NCI-H82 treated with DMSO at 0.1 percent for 48 hours (cell line): ENCODE data around the gene KCTD7.
"Not testable (repeated sequence)": the region's sequence is repeated elsewhere in the genome, so short reads cannot be mapped to it uniquely, and the experiment has no call there.

Source experiments
- DNase-seq: peaks from one replicate; lab custom pipeline; 2025; ENCODE audit not compliant: unreplicated experiment; lab: John Stamatoyannopoulos, UW

The KCTD7 gene

GRCh38 chr7:66653719-66654274 lies 25.1 kb downstream of the KCTD7 start:
- DNase-seq = not testable (repeated sequence)

DNA sequence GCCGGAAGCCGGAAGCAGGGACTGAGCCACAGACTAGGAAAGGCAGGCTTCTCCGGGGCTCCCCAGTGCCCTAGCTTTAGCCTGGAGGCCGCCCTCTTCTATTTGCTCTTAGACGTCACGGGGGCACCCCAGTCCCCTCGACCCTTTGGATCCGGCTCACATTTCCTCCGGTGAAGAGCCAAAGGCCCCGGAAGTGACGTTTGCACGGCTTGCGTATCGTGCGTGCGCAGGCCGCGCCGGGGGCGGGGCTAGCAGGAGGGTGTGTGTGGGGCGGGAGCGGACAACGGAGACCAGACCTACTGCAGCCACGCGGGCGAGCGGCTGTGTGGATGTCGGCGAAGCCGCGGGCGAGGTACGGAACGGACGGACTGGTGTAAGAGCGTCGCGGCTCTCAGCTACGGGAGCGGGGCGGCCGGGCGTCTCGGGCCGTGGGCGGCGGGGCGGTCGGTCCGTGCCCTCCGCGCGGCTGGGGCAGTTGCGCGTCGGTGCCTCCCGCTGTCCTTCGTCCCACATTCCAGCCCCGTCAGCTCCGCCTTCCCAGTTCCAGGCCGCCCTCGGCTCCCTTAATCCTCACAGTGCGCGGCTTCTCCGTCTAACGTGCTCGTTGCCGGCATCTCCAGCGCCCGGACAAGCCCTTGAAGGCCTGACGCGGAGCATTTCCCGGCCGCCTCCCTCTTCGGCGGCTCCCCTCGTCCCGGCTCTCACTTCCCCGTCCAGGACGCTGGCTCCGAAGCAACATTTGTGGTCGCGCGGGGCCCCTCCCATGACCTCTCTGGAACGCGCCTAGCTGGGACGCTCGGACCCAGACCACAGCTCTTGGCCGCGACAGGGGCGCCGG lies 25.8 kb downstream of the KCTD7 start:
- peak; percentile 68 for DNase-seq

GRCh38 chr7:66655113-66655806 lies 26.6 kb downstream of the KCTD7 start:
- DNase-seq = not testable (repeated sequence)

DNA sequence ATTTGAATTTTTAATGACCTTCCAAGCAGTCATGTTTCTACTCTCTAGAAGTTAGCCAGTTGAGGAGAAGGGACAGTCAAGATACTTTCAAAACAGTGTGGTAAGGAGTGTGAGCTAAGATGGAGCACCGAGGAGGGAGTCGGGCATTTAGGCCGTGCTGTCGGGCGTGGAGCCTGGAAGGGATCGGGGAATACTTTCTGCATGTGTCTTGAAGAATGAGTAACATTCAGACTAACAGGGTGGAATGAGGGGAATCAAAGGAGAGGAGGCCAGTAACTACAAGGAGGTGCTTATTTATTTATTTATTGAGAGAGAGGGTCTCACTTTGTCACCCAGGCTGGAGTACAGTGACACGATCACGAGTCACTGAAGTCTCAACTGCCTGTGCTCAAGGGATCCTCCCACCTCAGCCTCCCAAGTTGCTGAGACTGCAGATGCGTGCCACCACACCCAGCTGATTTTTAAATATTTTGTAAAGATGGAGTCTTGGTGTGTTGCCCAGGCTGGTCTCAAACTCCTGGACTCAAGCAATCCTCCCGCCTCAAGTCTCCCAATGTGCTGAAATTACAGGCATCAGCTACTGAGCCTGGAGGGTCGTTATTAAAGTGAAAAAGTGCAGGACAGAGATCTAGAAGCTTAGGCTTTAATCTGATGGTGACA lies 27.3 kb downstream of the KCTD7 start:
- DNase-seq = not testable (repeated sequence)

- DNase-seq = no peak
Measured at GRCh38 chr7:66657798-66658197, 29.1 kb downstream of the KCTD7 start.

- DNase-seq = no peak
Measured at GRCh38 chr7:66662646-66663264, 34.1 kb downstream of the KCTD7 start.

DNA sequence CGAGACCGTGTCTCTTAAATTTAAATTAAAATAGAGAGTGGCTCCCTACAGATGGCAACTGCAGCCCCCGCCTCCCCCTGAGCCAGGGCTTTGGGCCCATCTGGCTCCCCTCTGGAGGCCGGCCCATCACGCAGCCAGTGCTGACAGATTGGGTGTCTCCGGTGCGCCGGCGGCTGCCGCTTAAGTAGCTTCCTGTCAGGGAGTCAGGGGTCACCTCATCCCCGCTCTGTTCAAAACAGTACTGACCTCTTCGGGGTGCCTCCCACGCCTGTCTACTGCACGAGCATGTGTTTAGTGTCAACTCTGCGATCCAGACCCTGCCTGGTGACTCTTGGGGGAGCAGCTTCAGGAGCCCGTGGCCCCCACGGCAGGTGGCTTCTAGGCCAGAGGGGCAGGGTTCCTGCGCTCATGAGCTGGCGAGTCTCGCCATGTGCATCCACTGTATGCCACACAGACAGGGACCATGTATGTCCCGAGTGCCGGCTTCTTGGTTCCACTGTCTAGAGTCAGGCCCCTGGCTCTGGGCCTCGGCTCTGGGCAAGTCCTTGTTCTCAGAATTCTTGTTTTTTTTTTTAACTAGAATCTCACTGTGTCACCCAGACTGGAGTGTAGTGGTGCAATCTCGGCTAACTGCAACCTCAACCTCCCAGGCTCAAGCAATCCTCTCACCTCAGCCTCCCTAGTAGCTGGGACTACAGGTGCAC lies 36.1 kb downstream of the KCTD7 start:
- DNase-seq = peak; percentile 73

GRCh38 chr7:66666313-66666952 lies 37.8 kb downstream of the KCTD7 start:
- no peak for DNase-seq

DNA sequence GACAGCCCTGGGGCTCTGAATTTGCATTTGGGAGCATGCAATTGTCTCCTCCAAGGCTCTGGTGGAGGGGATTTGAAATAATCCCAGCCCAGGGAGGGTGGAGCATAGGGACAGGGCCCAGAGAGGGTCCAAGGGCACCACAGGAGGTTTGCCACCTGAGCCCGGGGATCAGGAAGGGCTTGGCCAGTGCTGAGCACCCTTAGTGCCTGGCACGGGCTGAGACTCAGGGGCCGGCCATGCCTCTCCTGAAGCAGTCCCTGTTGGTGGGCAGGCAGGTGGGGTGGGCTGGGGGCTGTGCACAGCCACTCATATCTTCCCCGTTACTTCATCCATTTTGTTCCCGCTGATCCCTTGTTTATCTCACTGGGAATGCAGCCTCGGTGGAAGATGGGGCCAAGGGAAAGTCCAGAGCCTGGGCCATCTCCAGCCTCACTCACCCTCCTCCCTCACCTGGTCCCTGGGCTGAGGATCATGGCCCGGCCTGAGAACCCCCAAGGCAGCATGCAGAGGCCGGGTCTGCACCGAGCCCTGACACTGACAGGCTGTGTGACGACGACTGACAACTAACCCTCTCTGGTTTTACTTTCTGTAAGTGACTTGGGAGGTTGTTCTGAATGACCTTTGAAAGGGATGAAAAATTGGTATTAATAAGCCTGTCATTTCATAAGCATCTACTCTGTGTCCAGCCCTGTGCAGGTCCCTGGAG lies 38.5 kb downstream of the KCTD7 start:
- no peak for DNase-seq

- DNase-seq = no peak
Measured at GRCh38 chr7:66668112-66668511, 39.4 kb downstream of the KCTD7 start.

DNA sequence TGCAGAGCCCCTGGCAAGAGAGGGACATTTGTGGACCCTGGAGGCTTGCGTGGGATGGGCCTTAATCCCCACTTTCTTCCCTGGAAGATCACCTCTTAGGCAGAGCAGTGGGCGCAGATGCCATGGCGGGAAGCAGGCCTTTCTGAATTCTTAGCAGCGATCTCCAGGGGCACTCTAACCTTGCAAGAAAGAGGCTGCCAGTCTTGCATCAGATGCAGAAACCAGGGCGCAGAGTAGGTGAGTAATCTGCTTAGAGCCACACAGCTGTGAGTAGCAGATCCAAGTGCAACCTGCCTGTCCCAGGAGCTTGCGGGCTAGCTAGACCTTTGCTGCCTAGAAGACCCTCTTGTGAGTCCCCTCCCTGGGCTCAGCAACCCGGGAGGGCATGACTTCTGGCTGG lies 40.0 kb downstream of the KCTD7 start:
- no peak for DNase-seq

GRCh38 chr7:66669088-66669487 lies 40.4 kb downstream of the KCTD7 start:
- DNase-seq = no peak

DNA sequence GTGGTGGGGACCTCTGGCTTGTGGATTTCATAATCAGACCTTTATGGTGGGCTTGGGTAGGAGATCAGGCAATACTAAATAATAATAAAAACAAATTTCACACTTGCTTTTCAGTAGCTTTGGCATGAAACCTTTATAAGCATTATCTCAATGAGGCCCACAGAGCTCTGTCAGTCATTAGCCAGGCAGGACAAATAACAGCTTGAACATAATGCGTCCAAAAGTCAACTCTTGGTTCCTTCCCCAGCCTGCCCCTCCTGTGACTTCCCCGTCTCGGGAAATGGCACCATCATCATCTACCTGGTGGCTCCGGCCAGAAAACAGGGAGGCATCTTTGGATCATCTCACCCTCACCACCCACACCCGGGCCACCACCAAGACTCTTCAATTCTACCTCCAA lies 40.8 kb downstream of the KCTD7 start:
- no peak for DNase-seq

DNA sequence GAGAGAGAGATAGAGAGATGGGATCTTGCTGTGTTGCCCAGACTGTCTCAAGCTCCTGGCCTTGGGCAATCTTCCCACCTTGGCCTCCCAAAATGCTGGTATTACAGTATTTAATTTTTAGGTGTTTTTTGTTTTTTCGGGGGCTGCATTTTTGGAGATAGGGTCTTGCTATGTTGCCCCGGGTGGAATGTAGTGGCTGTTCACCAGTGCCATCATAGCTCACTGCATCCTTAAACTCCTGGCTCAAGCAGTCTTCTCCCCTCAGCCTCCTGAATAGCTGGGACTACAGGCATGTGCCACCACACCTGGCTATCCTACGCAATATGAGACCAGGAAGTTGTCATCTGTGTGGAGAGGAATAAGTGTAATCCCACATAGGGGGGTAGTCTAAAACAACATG lies 42.4 kb downstream of the KCTD7 start:
- no peak for DNase-seq

DNA sequence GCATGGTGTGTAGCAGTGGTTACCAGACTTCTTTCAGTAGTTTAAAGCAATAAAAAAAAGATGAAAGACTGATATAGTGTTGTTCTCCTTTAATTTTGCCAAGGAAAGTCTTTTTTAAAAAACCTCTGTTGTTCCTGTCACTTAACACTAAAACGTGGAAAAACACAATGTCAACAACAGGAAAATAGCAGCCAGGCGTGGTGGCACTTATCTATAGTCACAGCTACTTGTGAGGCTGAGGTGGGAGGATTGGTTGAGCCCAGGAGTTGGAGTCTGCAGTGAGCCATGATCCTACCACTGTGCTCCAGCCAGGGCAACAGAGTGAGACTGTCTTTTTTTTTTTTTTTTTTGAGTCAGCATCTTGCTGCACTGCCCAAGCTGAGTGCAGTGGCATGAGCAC lies 42.8 kb downstream of the KCTD7 start:
- DNase-seq = not testable (repeated sequence)

DNA sequence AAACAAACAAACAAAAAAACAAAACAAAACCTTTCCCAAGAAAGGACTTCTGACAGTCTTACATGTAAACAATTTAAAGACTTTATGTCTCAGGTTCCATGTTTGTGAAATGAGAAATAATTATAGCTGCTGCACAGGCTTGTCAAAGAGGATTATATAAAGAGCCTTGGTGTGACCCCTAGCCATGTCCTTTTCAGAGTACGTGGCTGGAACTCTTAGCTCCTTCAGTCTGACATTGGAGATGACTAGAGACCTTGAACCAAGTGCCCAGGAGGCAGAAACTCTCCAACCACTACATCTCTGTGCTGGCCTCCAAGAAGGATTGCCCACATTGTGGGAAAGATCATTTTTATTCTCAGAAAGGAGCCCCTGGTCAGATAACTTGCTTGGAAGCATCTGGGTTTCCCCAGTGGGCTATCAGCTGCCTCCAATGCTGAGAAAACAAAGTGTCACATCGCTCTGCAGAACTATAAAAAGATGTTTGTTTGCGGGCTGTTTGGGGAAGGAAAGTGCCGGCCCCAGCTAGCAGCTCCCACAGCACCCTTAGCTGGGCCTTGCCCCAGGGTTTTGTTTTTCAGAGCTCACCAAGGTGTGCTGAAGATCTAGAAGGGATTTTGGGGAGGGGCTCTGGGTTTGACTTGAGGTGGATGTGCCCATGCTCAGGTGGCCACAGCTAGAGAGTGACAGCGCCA lies 43.9 kb downstream of the KCTD7 start:
- not testable (repeated sequence) for DNase-seq

DNA sequence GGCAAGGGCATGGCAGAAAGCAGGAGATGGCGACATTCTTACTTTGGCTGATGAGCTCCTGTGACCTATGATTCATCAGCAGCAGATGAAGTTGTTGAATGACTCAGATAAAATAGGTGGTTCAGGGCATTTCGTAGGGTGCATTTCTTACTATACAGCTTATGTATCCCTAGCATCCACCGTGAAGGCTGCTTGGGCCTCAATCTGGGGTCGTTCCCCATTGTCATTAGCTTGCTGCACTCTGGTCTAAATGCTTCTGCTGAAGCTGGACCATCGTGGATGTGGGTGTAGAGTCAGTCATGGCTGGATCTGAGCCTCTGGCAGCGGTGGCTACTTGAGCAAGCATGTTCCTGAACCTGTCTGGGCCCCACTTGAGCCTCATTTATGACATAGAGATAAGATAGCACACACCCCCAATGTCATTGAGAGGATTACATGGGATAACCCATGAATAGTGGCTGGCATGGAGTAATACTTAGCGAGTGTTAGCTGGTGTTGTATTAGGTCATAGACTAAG lies 44.5 kb downstream of the KCTD7 start:
- not testable (repeated sequence) for DNase-seq

GRCh38 chr7:66679633-66680244 lies 51.1 kb downstream of the KCTD7 start:
- no peak for DNase-seq
